Ovary (tissue), 9 donors: ENCODE measurements around the gene PRKCE. TPM values are rescaled to one million over a fixed set of nuclear protein-coding genes. Genes with fewer than 3 reads are reported as not detected.

Experiments used
- DNase-seq, 5 donors: peaks; one replicate each; pipeline ENCODE4 v3.0.0-alpha.2; 2019 to 2020
- H3K27ac ChIP-seq, 2 donors: fragments of 200-600 bp; one replicate each; pipeline versions ENCODE4 v1.5.1 to v1.8.0; 2019 to 2022
- H3K27me3 ChIP-seq: fragments of 200-600 bp; one replicate; pipeline ENCODE4 v1.8.0; 2022
- H3K36me3 ChIP-seq: fragments of 200-600 bp; sonication (generic); one replicate; pipeline ENCODE4 v1.5.1; 2019
- H3K4me1 ChIP-seq: one replicate; pipeline ENCODE4 v1.8.1; 2013; ENCODE audit warnings: mild to moderate bottlenecking, moderate library complexity; ENCODE audit not compliant: insufficient read depth
- H3K4me3 ChIP-seq: fragments of 200-600 bp; sonication (generic); one replicate; pipeline ENCODE4 v1.5.1; 2017
- H3K9me3 ChIP-seq, 2 donors: fragments of 200-600 bp in 1 of 2; sonication (generic) in 1 of 2; one replicate each; pipeline versions ENCODE4 v1.5.1 to v1.8.1; 2013 to 2019; ENCODE audit warnings: mild to moderate bottlenecking in 1 of 2, moderate library complexity in 1 of 2
- CTCF ChIP-seq, 3 donors: fragments of 450-650 bp in 2 of 3; fragments of 200-600 bp in 1 of 3; IDR thresholded peaks; one replicate each; pipeline versions ENCODE4 v1.5.1 to v1.8.0; 2016 to 2022; ENCODE audit warnings: antibody characterized with exemption in 3 of 3, mild to moderate bottlenecking in 1 of 3
- EP300 ChIP-seq: sonication (generic); formaldehyde crosslinking; IDR thresholded peaks from one replicate; pipeline ENCODE4 v1.6.1; 2017; ENCODE audit warnings: antibody characterized with exemption
- POLR2A ChIP-seq: fragments of 450-650 bp; IDR thresholded peaks from one replicate; pipeline ENCODE4 v1.6.1; 2017; ENCODE audit warnings: antibody characterized with exemption, mild to moderate bottlenecking, moderate library complexity
- WGBS, 3 donors: extraction: QIAGEN DNeasy Blood & Tissue Kit in 1 of 3; methylation state at CpG; one replicate each; pipeline versions ENCODE4 v1.1.5 to v1.1.7; 2013 to 2017; 5-methylcytosine and 5-hydroxymethylcytosine counted together
- intact Hi-C, 4 donors: fragments of 100-400 bp; cut with DNase I; formaldehyde crosslinking; loops; one replicate each; pipeline versions ENCODE4 v1.11.0 to v1.15.1; 2022 to 2023
- polyA plus RNA-seq, 2 donors: library from polyadenylated mRNA; stranded (reverse); fragments of 200-250 nt in 1 of 2; fragments of 350-450 nt in 1 of 2; fragmentation: Illumina TruSeq in 1 of 2; extraction: RNeasy Lipid Tissue Mini Kit (QIAGEN cat#74804) in 1 of 2; gene quantifications; one replicate each; pipeline ENCODE4 v1.2.3, GENCODE V29; 2013 to 2014
- total RNA-seq, 7 donors: library from RNA; depleted of rRNA in 2 of 7; stranded (reverse); fragments of >200 nt in 2 of 7; fragmentation: NEBNext Ultra II Directional in 3 of 7; extraction: Animal tissue kit (Norgen Biotek cat#: 25700) in 3 of 7; gene quantifications; one replicate each; pipeline versions ENCODE4 v1.1.0 to v1.2.4, GENCODE V29; 2016 to 2023
- donor health status: DM: no; HTN: no; CAD: no; lungs with moderate emphysema.
- donor health status: DM: no; HTN: no; CAD: no.
- donor health status: Bipolar disorder and iron deficiency.
- donor health status: DM: yes; HTN: yes; CAD: no.
- donor health status: DM: no; HTN: no; CAD: no.
- donor health status: DM: yes; HTN: yes; CAD: no.

PRKCE gene
- total and polyA plus RNA-seq, 9 donors: 3.1 to 22.8 (median 12.8) TPM

- no peaks in the 10 kb centered on the region for H3K36me3 ChIP-seq
- intact Hi-C loops: no loop called here
- no peak overlapping the region for H3K4me3 ChIP-seq
- no peaks in the 10 kb centered on the region for H3K4me1 ChIP-seq
- no peak for TF ChIP-seq POLR2A
- TF ChIP-seq EP300: no peak
- no peak for TF ChIP-seq CTCF (IDR thresholded peaks at IDR 0.05)
- no peak for DNase-seq
- H3K27ac ChIP-seq: no peak overlapping the region
- H3K9me3 ChIP-seq: no peaks in the 10 kb centered on the region
- H3K27me3 ChIP-seq: no peaks in the 10 kb centered on the region
- WGBS, 3 donors: 75 to 78% (median 77%) methylated on average over 4 of the region's 4 CpGs
Observed at GRCh38 chr2:46230677-46231425, 579.4 kb downstream of the PRKCE start.

- H3K27ac ChIP-seq: no peak overlapping the region
- DNase-seq: no peak
- no peaks in the 10 kb centered on the region for H3K36me3 ChIP-seq
- intact Hi-C loops: no loop called here
- H3K4me3 ChIP-seq: no peak overlapping the region
- H3K9me3 ChIP-seq: no peaks in the 10 kb centered on the region
- no peak for TF ChIP-seq CTCF (IDR thresholded peaks at IDR 0.05)
- no peak for TF ChIP-seq EP300
- TF ChIP-seq POLR2A: no peak
- WGBS, 3 donors: 92 to 97% (median 96%) methylated on average over 5 of the region's 5 CpGs
- H3K27me3 ChIP-seq: no peaks in the 10 kb centered on the region
- no peaks in the 10 kb centered on the region for H3K4me1 ChIP-seq
Observed at GRCh38 chr2:46231721-46232120, 580.2 kb downstream of the PRKCE start.

GRCh38 chr2:46232860-46233259, 581.4 kb downstream of the PRKCE start:
- no peaks in the 10 kb centered on the region for H3K27me3 ChIP-seq
- intact Hi-C loops: no loop called here

More at GRCh38 chr2:46232860-46233259, 581.4 kb downstream of the PRKCE start:
- Histone ChIP-seq H3K4me3 (no peak overlapping the region), H3K9me3 (no peaks in the 10 kb centered on the region), H3K4me1 (no peaks in the 10 kb centered on the region), H3K36me3 (no peaks in the 10 kb centered on the region), H3K27ac (no peak overlapping the region)
- WGBS, 3 donors: 23 to 26% (median 24%) methylated on average over 7 of the region's 7 CpGs
- DNase-seq: no peak
- no peak for TF ChIP-seq POLR2A
- TF ChIP-seq EP300: no peak
- no peak for TF ChIP-seq CTCF (IDR thresholded peaks at IDR 0.05)
